Smooth muscle cell of the coronary artery (primary cell): ENCODE measurements around the gene PROC. TPM values are rescaled to one million over a fixed set of nuclear protein-coding genes. Genes with fewer than 3 reads are reported as not detected.

Experiments
- total RNA-seq: library from RNA; depleted of rRNA; stranded (reverse); fragments of >200 nt; gene quantifications from 2 replicates; pipeline ENCODE4 v1.2.3, GENCODE V29; 2014; ENCODE audit warnings: low replicate concordance

PROC gene
- 0.30 TPM in 1 of 2 replicates, not detected in the other for total RNA-seq

DNA sequence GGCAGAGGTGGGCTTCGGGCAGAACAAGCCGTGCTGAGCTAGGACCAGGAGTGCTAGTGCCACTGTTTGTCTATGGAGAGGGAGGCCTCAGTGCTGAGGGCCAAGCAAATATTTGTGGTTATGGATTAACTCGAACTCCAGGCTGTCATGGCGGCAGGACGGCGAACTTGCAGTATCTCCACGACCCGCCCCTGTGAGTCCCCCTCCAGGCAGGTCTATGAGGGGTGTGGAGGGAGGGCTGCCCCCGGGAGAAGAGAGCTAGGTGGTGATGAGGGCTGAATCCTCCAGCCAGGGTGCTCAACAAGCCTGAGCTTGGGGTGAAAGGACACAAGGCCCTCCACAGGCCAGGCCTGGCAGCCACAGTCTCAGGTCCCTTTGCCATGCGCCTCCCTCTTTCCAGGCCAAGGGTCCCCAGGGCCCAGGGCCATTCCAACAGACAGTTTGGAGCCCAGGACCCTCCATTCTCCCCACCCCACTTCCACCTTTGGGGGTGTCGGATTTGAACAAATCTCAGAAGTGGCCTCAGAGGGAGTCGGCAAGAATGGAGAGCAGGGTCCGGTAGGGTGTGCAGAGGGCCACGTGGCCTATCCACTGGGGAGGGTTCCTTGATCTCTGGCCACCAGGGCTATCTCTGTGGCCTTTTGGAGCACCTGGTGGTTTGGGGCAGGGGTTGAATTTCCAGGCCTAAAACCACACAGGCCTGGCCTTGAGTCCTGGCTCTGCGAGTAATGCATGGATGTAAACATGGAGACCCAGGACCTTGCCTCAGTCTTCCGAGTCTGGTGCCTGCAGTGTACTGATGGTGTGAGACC, at the start of gene PROC:
Gene PROC, plus strand, starts transcription at position 128 of the 812 bp plus-strand sequence. CDS start 1,516 bp downstream, outside the sequence.

DNA sequence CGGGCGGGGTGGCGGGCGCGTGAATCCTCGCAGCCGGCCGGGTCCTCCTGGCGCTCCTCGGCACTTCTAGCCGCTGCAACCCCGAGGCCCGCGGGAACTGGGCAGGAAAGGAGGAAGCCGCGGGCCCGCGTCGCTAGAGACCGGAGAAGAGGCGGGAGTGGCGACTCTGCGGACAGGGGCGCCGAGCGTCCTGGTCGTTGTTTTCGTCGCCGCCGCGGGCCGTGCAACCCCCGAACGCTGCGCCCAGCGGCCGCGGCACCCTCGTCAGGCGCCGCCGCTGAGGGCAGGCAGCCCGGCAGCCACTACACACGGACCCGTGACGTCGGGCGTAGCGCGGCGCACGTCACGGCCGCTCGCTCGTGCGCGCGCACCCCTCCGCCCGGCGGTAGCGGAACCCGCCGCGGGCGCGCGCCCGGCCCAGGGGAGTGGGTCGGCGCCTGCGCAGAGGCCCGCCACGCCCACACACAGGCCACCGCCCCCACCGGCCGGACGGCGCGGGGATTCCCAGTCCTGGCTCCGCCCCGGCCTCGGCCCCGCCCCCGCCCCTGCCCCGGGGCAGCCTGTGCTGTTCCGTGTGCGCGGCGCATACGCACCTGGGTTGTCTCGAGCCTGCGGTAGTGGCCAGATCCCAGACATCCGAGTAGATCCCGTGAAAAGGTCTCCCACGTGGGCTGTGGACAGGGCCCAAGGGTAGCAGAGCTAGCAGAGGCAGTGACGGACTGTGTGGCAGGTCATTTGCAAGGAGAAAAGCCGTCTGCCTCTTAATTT, 30.4 kb upstream of the PROC start, which contains the start of gene MAP3K2:
Gene MAP3K2, minus strand, starts transcription at position 321 of the 768 bp plus-strand sequence. CDS start 44,846 bp downstream, outside the sequence.

Other genes with a start within 250 kb of the PROC start
- 0.08 TPM in 1 of 2 replicates, not detected in the other for gene CYP27C1, start 198.1 kb upstream of the PROC start, total RNA-seq
- gene ERCC3, start 124.3 kb upstream of the PROC start, total RNA-seq, result 30.0 TPM in 2 replicates
- 11.9 and 28.0 TPM in 2 replicates for gene MAP3K2, start 30.5 kb upstream of the PROC start, total RNA-seq
- gene IWS1, start 108.1 kb downstream of the PROC start, total RNA-seq, result 41.2 and 48.3 TPM in 2 replicates
- 0.23 TPM in 1 of 2 replicates, not detected in the other for gene MYO7B, start 117.3 kb downstream of the PROC start, total RNA-seq
- gene GPR17, start 227.7 kb downstream of the PROC start, total RNA-seq, result not detected in 2 replicates